Effector memory CD4-positive, alpha-beta T cell (primary cell): ENCODE data around the gene MACROD2.

Source experiments
- DNase-seq, 3 donors: peaks; one replicate each; pipeline ENCODE4 v3.0.0-alpha.2; 2020
- H3K27ac ChIP-seq: 2 replicates; pipeline ENCODE4 v1.7.0; 2013; ENCODE audit warnings: mild to moderate bottlenecking, low read length, moderate library complexity; ENCODE audit not compliant: insufficient read depth, poor library complexity, severe bottlenecking
- H3K27me3 ChIP-seq: replicated peaks from 2 replicates; pipeline ENCODE4 v1.7.0; 2013; ENCODE audit warnings: mild to moderate bottlenecking, low read length; ENCODE audit not compliant: insufficient read depth, control insufficient read depth, poor library complexity, severe bottlenecking
- H3K36me3 ChIP-seq: 2 replicates; pipeline ENCODE4 v1.7.0; 2013; ENCODE audit warnings: mild to moderate bottlenecking, low read length, moderate library complexity; ENCODE audit not compliant: control insufficient read depth, insufficient read depth
- H3K4me1 ChIP-seq: 2 replicates; pipeline ENCODE4 v1.7.0; 2013; ENCODE audit warnings: low read length, mild to moderate bottlenecking; ENCODE audit not compliant: control insufficient read depth, insufficient read depth, poor library complexity, severe bottlenecking
- H3K4me3 ChIP-seq: 2 replicates; pipeline ENCODE4 v1.7.0; 2013; ENCODE audit warnings: low read length, low read depth, mild to moderate bottlenecking; ENCODE audit not compliant: insufficient read depth, poor library complexity, severe bottlenecking
- H3K9me3 ChIP-seq: 2 replicates; pipeline ENCODE4 v1.7.0; 2013; ENCODE audit warnings: mild to moderate bottlenecking, low read length, moderate library complexity; ENCODE audit not compliant: control insufficient read depth

MACROD2 gene

DNA sequence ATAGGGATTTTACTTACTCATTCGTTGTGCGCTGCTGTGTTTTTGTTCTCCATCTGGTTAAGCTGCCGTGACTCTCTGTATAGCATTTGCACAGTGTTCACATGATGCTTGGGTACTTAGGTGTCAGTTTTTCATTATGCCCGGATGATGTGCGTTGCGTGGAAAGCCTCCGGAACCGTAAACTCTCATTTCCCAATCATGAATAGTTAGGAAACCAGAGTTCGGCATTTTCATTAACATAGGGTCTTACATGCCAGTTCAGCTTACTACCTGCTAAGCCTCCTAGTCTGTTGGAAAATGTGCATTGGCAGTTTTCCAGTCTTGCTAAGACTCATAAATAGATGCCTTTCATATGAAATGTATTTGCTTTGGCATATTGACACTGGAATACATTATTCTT lies 825.5 kb downstream of the MACROD2 start:
- Histone ChIP-seq H3K27ac (no peak overlapping the region), H3K4me3 (no peak overlapping the region), H3K36me3 (no peaks in the 10 kb centered on the region), H3K27me3 (no peaks in the 10 kb centered on the region), H3K9me3 (no peaks in the 10 kb centered on the region), H3K4me1 (no peaks in the 10 kb centered on the region)
- no peak for DNase-seq

DNA sequence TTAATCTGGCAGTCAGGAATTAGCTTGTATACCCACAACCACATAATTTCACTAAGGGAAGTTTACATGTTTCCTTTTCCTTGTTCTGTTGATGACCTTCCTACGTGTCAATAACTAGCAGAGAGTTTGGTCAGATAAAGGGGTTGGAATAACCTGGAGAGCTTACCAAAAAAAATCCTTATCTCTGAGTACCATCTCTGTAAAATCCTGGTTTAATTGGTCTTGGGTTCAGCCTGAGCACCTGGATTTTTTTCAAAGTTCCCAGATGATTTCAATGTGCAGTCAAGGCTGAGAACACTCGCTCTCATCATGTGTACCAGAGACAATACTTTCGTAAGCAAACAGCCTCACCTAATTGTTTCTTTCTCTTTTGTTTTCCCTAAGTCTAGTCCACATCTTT lies 825.9 kb downstream of the MACROD2 start:
- Histone ChIP-seq H3K36me3 (no peaks in the 10 kb centered on the region), H3K9me3 (no peaks in the 10 kb centered on the region), H3K4me3 (no peak overlapping the region), H3K4me1 (no peaks in the 10 kb centered on the region), H3K27me3 (no peaks in the 10 kb centered on the region), H3K27ac (no peak overlapping the region)
- no peak for DNase-seq

DNA sequence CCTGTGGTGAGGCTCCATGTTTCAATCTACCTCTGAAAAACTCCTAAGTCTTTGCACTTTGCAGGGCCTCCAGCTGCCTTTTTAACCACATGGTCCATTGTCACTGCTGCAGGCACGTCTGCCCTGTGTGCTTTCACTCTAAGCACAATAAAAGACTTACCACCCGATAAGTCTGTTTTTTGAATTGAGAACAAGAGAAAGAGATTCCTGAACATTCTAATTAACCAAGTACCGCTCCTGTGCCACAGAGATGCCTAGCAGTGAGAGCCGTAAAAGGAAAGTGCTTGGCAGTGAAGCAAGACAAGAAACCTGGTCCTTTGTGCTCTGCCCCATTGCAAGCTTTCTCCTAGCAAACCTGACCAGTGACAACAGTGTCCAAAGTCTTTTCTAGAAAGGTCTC lies 829.7 kb downstream of the MACROD2 start:
- H3K36me3 ChIP-seq, result no peaks in the 10 kb centered on the region
- DNase-seq, result no peak
- H3K4me3 ChIP-seq, result no peak overlapping the region
- no peaks in the 10 kb centered on the region for H3K4me1 ChIP-seq
- H3K9me3 ChIP-seq, result no peaks in the 10 kb centered on the region
- H3K27ac ChIP-seq, result no peak overlapping the region
- no peaks in the 10 kb centered on the region for H3K27me3 ChIP-seq

DNA sequence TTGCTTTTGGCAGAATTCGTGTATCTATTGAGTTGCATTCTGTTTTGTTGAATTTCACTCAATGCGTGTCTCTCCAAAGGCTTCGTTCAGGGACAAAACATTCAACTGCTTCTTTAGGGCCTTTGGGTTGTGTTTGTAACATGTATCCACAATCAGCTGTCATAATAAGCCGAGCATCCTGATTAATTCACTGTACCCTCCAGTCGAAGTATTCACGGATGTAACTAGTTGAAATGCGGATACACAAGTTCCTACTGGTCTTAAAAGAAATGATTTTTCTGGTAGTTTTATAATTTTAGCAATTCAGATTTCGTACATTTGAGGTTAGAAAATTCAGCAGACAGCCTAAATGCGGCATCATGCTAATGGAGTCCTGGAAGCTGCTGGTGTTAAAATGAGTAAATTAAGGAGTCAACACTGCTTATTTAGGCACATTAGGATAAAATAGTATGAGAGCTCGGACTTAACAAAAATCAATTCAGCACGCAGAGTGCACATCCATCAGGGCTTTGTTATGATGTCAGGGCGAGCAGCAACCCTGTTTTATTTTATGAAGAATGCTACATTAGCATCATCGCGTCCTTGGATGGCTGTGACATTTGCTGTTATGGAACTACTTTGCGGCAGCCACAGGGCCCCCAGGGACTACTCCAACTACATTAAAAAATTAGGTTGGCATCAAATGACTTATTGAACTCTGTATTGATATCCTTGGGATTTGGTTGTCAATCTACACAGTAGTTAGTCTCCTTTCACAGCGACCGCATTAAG lies 831.4 kb downstream of the MACROD2 start:
- DNase-seq, result no peak
- no peaks in the 10 kb centered on the region for H3K27me3 ChIP-seq
- H3K27ac ChIP-seq, result no peak overlapping the region
- H3K36me3 ChIP-seq, result no peaks in the 10 kb centered on the region
- no peak overlapping the region for H3K4me3 ChIP-seq
- no peaks in the 10 kb centered on the region for H3K4me1 ChIP-seq
- H3K9me3 ChIP-seq, result no peaks in the 10 kb centered on the region

DNA sequence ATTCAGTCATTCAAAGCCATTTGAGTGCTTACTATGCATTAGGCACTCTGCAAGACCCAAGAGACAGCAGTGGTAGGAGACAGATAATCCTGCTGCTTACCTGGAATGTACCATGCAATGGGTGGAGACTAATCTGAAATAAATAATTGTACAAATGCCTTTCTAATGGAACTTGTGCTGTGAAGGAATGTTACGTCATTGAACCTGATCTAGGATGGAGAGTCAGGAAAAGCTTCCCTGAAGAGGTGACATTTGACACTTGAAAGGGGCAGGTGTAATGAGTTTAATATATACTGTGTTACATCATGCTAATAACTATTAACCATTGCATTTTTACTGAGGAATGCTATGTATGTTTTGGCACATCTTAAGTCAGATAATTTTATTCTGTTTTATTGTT lies 833.1 kb downstream of the MACROD2 start:
- no peak overlapping the region for H3K4me3 ChIP-seq
- H3K27ac ChIP-seq, result no peak overlapping the region
- H3K9me3 ChIP-seq, result no peaks in the 10 kb centered on the region
- DNase-seq, result no peak
- no peaks in the 10 kb centered on the region for H3K27me3 ChIP-seq
- no peaks in the 10 kb centered on the region for H3K4me1 ChIP-seq
- no peaks in the 10 kb centered on the region for H3K36me3 ChIP-seq

DNA sequence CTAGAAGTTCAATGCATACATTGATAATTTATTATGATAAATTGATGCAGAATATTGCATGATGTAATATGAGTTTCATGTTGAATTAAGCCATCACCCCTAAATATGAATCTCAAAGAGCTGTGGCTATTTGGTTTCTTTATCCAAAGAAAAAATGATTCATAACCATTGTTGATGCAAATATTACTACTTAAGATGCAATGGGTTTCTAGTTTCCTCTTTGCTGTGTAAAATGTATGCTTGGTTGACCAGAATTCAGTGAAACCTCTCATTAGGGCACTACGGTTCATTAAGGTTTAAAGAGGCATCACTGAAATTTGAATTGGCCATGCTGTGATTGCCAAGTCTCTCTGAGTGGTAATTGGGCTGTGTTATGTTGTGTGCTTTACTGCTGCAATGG lies 834.6 kb downstream of the MACROD2 start:
- Histone ChIP-seq H3K36me3 (no peaks in the 10 kb centered on the region), H3K27me3 (no peaks in the 10 kb centered on the region), H3K4me3 (no peak overlapping the region), H3K27ac (no peak overlapping the region), H3K4me1 (no peaks in the 10 kb centered on the region), H3K9me3 (no peaks in the 10 kb centered on the region)
- DNase-seq, result no peak

DNA sequence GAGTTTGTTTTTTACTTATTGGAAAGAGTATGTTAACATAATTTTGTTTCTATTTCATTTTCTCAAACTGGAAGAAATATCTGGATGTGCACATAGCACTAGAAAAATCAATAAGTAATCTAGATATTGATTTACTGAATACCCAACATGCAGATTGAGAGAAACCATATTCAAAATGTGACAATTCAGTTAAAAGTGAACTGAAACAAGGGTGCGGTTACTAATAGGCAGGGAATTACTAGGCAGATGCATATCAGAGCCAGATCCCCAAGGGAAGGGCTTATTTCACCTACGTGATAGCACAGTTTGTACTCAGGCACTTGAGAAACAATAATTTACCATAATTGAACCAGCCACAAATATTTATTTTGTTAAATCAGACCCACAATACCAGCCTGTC lies 835.1 kb downstream of the MACROD2 start:
- no peaks in the 10 kb centered on the region for H3K4me1 ChIP-seq
- no peak overlapping the region for H3K27ac ChIP-seq
- H3K9me3 ChIP-seq, result no peaks in the 10 kb centered on the region
- H3K4me3 ChIP-seq, result no peak overlapping the region
- DNase-seq, result no peak
- no peaks in the 10 kb centered on the region for H3K36me3 ChIP-seq
- H3K27me3 ChIP-seq, result no peaks in the 10 kb centered on the region

DNA sequence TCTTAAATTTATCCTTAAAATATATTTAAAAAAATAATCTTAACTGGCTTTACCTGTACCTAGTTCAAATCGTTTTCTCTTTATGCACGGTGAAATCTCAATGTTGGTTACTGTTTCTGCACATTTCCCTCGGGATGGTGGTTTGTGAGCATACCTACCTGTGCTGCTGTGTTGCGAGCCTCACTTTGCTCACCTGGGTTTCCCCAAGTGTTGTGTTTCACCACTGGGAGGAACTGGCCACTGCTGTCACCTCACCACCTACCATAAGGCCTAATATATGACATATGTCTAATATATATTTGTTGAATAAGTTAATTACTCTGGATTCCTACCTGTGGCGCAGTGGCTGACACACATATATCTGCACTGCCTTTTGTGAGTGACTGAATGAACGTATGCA lies 835.6 kb downstream of the MACROD2 start:
- H3K9me3 ChIP-seq, result no peaks in the 10 kb centered on the region
- no peak overlapping the region for H3K4me3 ChIP-seq
- no peak for DNase-seq
- H3K36me3 ChIP-seq, result no peaks in the 10 kb centered on the region
- H3K4me1 ChIP-seq, result no peaks in the 10 kb centered on the region
- no peaks in the 10 kb centered on the region for H3K27me3 ChIP-seq
- no peak overlapping the region for H3K27ac ChIP-seq

DNA sequence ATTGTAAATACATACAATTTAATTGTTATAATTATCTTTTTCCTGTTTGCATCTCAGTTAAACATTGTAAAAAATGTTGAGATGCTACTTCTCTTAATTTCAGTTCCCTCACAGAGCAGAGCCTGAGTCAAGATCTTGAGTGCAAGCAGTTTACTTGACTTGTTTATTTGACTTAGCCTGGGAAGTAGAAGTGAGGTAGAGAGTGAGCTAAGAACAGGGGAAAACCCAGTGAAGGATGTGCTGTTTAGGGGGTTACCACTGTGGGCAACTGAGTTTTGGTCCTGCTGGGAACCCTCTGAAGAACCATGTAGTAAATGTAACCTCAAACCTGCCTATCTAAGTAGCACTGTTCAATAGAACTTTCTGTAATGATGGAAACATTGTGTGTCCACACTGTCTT lies 837.3 kb downstream of the MACROD2 start:
- H3K36me3 ChIP-seq, result no peaks in the 10 kb centered on the region
- H3K4me1 ChIP-seq, result no peaks in the 10 kb centered on the region
- H3K27ac ChIP-seq, result no peak overlapping the region
- H3K4me3 ChIP-seq, result no peak overlapping the region
- no peaks in the 10 kb centered on the region for H3K9me3 ChIP-seq
- H3K27me3 ChIP-seq, result no peaks in the 10 kb centered on the region
- no peak for DNase-seq

DNA sequence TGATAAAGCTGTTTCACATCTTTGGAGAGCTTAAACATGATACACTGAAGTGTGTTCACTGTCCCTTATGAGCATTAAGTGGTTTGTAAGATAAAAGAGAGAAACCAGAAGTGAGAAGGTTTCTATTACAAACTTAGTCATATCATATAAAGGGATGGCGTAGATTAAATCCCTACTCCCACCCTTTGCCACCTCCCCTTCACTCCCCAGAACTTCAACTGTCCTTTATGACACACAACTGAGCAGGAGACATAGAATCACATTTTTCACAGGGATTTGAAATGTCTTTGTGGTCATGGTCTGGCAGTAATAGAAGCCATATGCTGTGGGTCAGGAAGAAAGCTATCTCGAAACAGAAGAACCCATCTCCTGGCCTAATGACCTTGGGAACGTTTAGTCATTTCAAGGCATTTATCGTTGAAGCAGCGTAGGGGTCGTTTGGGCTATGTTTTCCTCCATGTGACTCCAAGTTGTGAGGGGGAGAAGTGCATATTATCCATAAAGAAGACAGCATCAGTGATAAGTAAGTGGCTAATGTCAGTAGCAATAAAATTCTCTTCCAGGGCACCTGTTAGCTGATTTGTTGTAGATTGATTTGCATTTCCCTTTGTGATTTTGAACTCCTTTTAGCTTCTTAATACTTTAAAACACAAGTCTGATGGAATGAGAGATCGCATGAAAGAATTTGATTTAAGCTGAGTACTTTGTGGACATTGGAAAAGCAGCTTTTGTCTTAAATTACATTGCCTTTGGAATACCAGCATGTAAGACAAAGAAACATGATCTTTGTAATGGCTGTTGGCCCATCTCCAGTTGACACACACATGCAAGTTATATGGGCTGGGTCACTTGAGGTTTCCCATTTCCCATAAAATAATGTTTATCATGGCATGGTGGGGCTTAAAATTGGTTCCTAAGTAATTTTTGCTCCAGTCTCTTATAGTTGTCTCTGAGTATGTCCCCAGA lies 843.6 kb downstream of the MACROD2 start:
- H3K36me3 ChIP-seq, result no peaks in the 10 kb centered on the region
- no peak overlapping the region for H3K27ac ChIP-seq
- H3K9me3 ChIP-seq, result no peaks in the 10 kb centered on the region
- H3K27me3 ChIP-seq, result no peaks in the 10 kb centered on the region
- no peak overlapping the region for H3K4me3 ChIP-seq
- DNase-seq, result no peak
- H3K4me1 ChIP-seq, result no peaks in the 10 kb centered on the region
